ENCODE results near the gene ARVCF. TPM values are rescaled to one million over a fixed set of nuclear protein-coding genes. Genes with fewer than 3 reads are reported as not detected.

ARVCF gene
- 1.1 to 3.5 TPM (median 1.9 TPM) in 5 replicates for total RNA-seq (2022; extraction: Qiagen RNA extraction; ENCODE audit: low read depth)

GRCh38 chr22:20016734-20017621, at the start of gene ARVCF:
Gene ARVCF, minus strand, starts transcription at chr22:20016823. Its CDS starts 26,029 bp downstream, at chr22:19990794.

GRCh38 chr22:20020533-20021195, 4.0 kb upstream of the ARVCF start, which contains the start of gene TANGO2:
Gene TANGO2, plus strand, starts transcription at chr22:20021110. Its CDS starts 15,689 bp downstream, at chr22:20036799.

GRCh38 chr22:19941365-19942082, 75.1 kb downstream of the ARVCF start, which contains the start of the genes COMT and TXNRD2:
Gene COMT, plus strand, starts transcription at chr22:19941772. Its CDS starts 20,755 bp downstream, at chr22:19962527.
Gene TXNRD2, minus strand, starts transcription at chr22:19941818. Its CDS starts 15 bp downstream, at chr22:19941803.

Other genes starting within 250 kb of the ARVCF start
- gene GNB1L, start 161.9 kb downstream of the ARVCF start, total RNA-seq (2022; extraction: Qiagen RNA extraction; ENCODE audit: low read depth) = 10.4 to 18.8 TPM (median 17.4 TPM) in 5 replicates
- 5.2 to 8.8 TPM (median 6.5 TPM) in 5 replicates for gene RTL10, start 161.9 kb downstream of the ARVCF start, total RNA-seq (2022; extraction: Qiagen RNA extraction; ENCODE audit: low read depth)
- gene COMT, start 75.1 kb downstream of the ARVCF start, total RNA-seq (2022; extraction: Qiagen RNA extraction; ENCODE audit: low read depth) = 113 to 170 TPM (median 156 TPM) in 5 replicates
- gene TXNRD2, start 75.0 kb downstream of the ARVCF start, total RNA-seq (2022; extraction: Qiagen RNA extraction; ENCODE audit: low read depth) = 25.6 to 39.2 TPM (median 34.1 TPM) in 5 replicates
- gene TANGO2, start 4.3 kb upstream of the ARVCF start, total RNA-seq (2022; extraction: Qiagen RNA extraction; ENCODE audit: low read depth) = 11.5 to 15.5 TPM (median 13.7 TPM) in 5 replicates
- gene DGCR8, start 63.4 kb upstream of the ARVCF start, total RNA-seq (2022; extraction: Qiagen RNA extraction; ENCODE audit: low read depth) = 18.2 to 20.3 TPM (median 19.3 TPM) in 5 replicates
- gene RANBP1, start 99.3 kb upstream of the ARVCF start, total RNA-seq (2022; extraction: Qiagen RNA extraction; ENCODE audit: low read depth) = 284 to 338 TPM (median 311 TPM) in 5 replicates
- 20.9 to 29.5 TPM (median 24.1 TPM) in 5 replicates for gene TRMT2A, start 100.4 kb upstream of the ARVCF start, total RNA-seq (2022; extraction: Qiagen RNA extraction; ENCODE audit: low read depth)
- gene ZDHHC8, start 115.0 kb upstream of the ARVCF start, total RNA-seq (2022; extraction: Qiagen RNA extraction; ENCODE audit: low read depth) = 19.9 to 34.3 TPM (median 26.0 TPM) in 5 replicates
- gene CCDC188, start 134.2 kb upstream of the ARVCF start, total RNA-seq (2022; extraction: Qiagen RNA extraction; ENCODE audit: low read depth) = not detected in 5 replicates

Data from A549 treated with RU486 at 1 μM for 4 hours (cell line).